A673 (cell line): ENCODE data around the gene RNF157.

Experiments used
- EZH2 ChIP-seq: fragments of 200-600 bp; sonication (generic); IDR thresholded peaks from 2 replicates; pipeline ENCODE4 v1.6.1; 2017; ENCODE audit warnings: borderline replicate concordance, low read depth, mild to moderate bottlenecking, mixed read lengths, antibody characterized with exemption, low read length; ENCODE audit not compliant: poor library complexity, severe bottlenecking
- TF ChIP-seq, protein P1 (sequence below): fragments of 300-800, 200-600 bp; sonication (generic); conservative IDR thresholded peaks from 2 replicates; pipeline ENCODE4 v1.5.1; 2017; ENCODE audit warnings: low read depth, mild to moderate bottlenecking, antibody characterized with exemption, low read length, moderate library complexity, mixed read lengths

DNA sequence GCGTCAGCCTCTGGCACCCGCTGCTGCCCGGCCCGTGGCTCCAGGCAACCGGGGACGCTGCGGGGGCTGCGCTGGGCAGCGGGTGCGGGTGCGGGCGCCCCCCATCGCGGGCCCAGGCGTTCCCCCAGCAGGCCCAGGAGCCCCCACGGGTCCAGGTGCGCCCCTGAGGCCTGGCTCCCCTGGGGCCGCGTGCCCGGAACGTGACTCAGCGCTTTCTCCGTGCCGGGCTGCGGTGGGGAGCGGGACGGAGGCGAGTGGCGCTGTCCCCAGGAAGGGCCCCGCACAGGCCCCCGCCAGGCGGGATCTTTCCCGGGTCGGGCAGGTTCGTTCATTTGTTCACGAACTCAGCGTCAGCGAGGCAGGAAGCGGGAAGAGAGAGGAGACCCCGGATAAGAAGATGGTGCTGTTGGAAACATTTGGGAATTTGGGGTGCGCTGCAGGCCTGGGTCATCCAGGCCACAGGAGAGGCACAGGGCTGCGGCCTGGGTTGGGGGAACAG is 118.3 kb downstream of the RNF157 start:
- no peak for TF ChIP-seq EZH2
- TF ChIP-seq, protein P1, sequence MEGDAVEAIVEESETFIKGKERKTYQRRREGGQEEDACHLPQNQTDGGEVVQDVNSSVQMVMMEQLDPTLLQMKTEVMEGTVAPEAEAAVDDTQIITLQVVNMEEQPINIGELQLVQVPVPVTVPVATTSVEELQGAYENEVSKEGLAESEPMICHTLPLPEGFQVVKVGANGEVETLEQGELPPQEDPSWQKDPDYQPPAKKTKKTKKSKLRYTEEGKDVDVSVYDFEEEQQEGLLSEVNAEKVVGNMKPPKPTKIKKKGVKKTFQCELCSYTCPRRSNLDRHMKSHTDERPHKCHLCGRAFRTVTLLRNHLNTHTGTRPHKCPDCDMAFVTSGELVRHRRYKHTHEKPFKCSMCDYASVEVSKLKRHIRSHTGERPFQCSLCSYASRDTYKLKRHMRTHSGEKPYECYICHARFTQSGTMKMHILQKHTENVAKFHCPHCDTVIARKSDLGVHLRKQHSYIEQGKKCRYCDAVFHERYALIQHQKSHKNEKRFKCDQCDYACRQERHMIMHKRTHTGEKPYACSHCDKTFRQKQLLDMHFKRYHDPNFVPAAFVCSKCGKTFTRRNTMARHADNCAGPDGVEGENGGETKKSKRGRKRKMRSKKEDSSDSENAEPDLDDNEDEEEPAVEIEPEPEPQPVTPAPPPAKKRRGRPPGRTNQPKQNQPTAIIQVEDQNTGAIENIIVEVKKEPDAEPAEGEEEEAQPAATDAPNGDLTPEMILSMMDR, result no peak
